Measurements from ENCODE around the gene LRP4.
"Not testable (repeated sequence)": the region's sequence is repeated elsewhere in the genome, so short reads cannot be mapped to it uniquely, and the experiment has no call there.

Gene LRP4, protein sequence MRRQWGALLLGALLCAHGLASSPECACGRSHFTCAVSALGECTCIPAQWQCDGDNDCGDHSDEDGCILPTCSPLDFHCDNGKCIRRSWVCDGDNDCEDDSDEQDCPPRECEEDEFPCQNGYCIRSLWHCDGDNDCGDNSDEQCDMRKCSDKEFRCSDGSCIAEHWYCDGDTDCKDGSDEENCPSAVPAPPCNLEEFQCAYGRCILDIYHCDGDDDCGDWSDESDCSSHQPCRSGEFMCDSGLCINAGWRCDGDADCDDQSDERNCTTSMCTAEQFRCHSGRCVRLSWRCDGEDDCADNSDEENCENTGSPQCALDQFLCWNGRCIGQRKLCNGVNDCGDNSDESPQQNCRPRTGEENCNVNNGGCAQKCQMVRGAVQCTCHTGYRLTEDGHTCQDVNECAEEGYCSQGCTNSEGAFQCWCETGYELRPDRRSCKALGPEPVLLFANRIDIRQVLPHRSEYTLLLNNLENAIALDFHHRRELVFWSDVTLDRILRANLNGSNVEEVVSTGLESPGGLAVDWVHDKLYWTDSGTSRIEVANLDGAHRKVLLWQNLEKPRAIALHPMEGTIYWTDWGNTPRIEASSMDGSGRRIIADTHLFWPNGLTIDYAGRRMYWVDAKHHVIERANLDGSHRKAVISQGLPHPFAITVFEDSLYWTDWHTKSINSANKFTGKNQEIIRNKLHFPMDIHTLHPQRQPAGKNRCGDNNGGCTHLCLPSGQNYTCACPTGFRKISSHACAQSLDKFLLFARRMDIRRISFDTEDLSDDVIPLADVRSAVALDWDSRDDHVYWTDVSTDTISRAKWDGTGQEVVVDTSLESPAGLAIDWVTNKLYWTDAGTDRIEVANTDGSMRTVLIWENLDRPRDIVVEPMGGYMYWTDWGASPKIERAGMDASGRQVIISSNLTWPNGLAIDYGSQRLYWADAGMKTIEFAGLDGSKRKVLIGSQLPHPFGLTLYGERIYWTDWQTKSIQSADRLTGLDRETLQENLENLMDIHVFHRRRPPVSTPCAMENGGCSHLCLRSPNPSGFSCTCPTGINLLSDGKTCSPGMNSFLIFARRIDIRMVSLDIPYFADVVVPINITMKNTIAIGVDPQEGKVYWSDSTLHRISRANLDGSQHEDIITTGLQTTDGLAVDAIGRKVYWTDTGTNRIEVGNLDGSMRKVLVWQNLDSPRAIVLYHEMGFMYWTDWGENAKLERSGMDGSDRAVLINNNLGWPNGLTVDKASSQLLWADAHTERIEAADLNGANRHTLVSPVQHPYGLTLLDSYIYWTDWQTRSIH (N-terminal part only)

DNA sequence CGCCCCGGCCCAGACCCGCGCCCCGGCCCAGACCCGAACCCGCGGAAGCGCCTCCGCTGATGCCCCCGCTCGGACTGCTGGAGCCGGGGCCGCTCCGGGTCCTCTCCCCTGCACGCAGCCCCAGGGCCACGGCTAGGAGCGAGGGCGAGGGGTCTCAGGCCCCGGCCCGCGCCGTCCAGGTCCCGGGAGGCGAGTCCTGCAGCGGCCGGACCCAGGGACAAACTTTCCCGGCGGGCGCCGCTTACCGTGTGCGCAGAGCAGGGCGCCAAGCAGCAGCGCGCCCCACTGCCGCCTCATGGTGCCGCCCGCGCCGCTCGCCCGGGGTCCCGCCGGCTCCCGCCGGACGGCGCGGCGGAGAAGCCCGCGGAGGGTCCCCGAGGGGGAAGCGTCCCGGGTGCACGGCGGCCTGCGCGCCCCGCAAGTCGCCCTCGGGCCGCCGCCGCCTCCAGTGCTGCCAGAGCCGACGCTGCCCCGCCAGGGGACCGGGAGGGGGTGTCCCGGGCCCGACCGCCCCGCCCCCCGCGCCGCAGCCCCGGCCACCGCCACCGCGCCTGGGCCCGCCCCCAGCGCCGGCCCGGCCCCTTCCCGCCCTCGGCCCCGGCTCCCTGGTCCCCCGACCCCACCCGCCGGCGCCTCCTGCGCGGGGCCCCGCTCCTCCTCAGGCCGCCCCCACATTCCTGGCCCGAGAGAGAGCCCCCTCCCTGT is at the start of gene LRP4:
TSS of gene LRP4 (minus strand) at position 468 of the 705 bp plus-strand sequence. CDS start at position 297, 171 bp downstream.
- DNase-seq, result peak in 9 of 14 donors; percentile 24 to 75 (median 43)

DNA sequence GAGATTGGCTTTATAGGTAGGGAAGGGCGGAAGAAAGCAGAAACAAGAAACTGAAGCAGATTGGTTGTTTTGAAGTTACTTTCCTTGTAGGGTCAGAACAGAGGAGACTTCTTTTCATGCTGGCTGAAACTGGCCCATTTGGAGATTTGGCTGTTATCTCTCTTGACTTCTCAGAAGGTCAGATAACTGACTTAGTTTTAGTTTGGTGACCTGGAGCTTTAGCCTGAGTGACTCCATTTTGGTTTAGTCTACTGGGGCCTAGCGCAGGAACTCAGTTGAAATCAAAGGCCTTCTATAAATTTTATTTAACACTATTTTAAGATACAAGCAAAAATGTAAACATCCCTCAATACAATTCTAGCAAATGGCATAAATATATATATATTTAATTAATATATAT is 49.6 kb upstream of the LRP4 start:
- DNase-seq, result no peak

DNA sequence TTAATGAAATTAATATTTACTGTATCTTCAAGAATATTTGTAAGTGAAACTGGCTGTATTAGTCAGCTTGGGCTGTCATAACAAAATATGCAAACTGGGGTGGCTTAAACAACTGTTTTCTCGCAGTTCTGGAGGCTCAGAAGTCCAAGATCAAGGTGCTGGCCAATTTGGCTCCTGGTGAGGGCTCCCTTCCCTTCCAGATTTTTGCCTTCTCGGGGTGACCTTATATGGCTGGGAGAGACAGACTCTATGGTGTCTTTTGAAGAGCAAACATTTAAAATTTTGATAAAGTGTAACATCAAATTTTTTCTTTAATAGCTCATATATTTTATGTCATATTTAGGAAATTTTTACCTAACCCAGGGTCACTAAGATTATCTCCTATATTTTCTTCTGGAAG is 48.4 kb upstream of the LRP4 start:
- no peak for DNase-seq

DNA sequence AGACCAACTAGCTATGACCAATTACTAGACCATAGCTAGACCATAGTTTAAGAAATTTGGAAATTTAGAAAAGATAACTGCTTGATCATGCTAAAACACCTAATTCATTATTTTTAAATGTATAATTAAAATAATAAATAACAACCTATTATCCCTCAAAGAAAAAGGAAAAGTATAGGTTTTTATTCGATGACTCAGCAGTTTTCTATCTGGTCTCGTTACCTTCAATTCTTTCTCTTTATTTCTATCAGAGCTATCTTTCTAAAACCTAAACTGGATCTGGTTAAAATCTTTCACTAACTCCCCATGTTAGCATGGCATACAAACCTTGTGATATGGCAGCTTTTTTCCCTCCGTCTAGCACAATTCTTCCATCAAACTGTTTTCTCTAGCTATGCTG is 45.5 kb upstream of the LRP4 start:
- no peak for DNase-seq

DNA sequence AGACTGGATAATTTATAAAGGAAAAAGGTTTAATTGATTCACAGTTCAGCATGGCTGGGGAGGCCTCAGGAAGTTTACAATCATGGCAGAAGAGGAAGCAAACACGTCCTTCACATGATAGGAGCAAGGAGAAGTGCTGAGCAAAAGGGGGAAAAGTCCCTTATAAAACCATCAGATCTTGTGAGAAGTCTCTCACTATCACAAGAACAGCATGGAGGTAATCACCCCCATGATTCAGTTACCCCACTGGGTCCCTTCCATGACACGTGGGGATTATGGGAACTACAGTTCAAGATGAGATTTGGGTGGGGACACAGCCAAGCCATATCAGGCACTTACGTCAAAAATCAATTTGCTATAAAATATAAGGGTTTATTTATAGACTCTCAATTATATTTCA is 43.5 kb upstream of the LRP4 start:
- DNase-seq, result not testable (repeated sequence)

DNA sequence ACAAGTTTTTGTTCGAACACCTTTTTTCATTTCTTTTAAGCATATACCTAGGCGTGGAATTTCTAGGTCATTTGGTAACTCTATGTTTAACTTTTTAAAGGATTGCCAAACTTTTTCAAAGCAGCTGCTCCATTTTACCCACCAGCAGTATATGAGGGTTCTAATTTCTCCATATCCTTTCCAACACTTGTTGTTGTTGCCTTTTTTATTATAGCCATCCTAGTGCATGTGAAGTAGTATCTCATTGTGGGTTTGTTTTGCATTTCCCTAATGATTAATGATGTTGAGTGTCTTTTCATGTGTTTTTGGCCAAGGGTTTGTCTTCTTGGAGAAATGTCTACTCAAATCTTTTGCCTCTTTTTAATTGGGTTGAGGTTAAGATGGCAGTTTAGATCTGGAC is 42.7 kb upstream of the LRP4 start:
- DNase-seq, result no peak

DNA sequence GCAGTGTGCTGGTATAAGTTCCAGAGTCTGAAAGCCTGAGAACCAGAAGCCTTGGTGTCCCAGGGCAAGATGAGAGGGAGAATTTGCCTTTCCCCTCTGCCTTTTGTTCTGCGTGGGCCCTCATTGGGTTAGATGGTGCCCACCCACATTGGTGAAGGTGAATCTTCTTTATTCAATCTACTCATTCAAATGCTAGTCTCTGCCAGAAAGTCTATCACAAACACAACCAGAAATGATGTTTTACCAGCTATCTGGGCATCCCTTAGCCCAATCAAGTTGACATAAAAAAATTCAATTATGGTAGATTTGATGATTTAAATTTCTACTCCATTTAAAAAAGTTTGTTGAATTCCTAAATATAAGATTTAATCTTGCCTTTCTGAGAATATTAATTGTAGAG is 40.4 kb upstream of the LRP4 start:
- no peak for DNase-seq

DNA sequence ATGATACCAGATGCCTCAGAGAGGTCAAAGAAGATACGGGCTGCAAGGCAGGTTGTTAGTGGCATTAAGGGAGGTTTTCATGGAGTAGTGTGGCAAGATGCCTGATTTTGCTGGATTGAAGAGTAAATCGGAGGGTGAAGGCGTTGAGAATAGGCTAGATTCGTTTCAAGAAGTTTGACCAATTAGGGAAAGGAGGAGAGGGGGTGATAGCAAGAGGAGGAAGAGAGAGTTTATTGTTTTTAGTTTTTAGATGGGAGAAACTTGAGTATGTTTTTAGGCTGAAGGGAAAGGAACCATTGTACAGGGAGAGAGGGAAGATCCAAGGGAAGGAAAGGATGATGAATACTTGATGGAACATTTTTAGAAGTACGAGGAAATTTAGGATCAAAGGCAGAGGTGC is 34.7 kb upstream of the LRP4 start:
- no peak for DNase-seq

DNA sequence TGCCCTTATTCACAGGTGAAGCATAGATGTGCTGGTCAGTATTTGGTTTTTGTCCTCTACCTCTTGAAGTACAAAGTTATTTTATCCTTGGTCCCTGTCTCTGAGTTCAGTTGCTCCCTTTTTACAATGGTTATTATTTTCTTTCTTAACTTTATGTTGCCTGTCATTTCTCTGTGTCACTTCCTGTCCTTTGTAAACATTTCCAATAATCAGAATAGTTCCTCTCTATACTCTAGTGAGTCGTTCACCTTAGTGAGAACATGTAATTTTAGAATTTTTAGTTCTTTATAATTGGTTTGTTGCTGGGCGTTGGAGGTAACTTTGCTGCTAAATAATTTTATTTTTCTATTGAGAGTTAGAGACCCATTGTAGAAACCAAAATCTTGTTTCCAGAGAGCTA is 34.2 kb upstream of the LRP4 start:
- DNase-seq, result no peak

DNA sequence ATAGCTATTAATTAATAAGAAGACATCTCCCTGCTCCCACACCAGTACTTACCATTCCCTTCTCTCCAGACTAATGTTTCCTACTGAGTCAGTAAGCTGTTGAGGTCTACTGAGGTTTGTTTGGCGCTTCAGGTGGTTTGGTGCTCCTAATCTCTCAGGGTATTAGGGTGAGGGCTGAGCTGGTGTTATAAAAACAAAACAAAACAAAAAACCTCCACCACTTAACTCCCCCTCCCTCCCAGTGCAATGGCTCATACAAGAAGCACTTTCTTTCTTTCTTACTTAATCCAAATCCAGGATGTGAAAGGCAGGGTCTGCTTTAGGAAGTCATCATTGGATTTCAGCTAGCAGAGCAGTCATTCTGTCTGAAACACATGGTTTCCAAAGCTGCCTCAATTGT is 33.5 kb upstream of the LRP4 start:
- DNase-seq, result no peak

DNA sequence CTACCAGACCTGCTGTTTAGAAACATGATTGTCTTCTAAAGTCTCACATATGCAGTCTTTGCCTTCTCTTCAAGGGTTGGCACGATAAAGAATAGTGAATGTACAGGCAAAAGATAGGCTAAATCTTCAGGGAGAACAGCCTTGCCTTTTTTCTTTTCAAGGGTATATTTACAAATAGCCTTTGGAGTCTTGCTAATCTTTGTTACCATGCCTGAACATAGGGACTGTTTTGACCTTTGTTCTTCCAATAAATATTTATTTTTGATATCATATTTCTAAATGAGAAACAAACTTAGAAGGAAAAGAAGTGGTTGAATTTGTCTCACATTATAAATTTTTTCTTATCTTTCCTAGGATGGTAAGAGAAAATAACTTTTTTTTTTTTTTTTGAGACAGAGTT is 30.9 kb upstream of the LRP4 start:
- DNase-seq, result no peak

DNA sequence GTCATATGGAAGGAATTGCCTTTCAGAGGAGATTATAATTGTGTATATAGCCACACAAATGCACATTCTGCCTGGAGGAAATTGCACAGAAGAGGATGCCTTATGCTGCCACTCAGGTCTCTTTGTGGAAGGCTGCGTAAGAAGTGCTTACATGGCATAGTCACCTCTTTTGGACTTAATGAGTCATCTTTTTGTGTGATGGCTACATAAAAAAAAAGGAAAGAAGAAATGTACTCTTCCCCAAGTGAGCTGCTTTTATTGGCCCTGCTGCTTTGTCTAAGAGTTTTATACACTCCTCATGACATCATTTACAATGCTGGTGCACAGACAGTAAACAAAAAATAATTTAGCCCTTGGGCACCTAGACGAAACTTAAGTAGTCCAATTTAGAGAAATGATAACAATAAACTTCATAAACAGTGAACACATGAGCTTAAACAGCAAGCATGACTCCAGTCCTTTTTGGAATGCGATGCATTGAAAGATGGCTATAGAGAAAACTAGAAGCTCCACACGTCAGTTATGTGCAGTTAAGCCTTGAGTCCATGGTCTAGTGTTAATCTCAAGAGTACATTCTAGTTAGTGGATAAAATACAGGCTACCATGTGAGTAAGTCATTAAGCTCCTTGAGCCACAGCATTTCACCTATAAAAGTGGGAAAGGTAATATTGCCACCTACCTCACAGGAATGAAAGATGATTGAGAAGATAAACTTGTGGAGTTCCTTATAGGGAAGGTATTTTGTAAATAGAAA is 30.2 kb upstream of the LRP4 start:
- DNase-seq, result no peak

DNA sequence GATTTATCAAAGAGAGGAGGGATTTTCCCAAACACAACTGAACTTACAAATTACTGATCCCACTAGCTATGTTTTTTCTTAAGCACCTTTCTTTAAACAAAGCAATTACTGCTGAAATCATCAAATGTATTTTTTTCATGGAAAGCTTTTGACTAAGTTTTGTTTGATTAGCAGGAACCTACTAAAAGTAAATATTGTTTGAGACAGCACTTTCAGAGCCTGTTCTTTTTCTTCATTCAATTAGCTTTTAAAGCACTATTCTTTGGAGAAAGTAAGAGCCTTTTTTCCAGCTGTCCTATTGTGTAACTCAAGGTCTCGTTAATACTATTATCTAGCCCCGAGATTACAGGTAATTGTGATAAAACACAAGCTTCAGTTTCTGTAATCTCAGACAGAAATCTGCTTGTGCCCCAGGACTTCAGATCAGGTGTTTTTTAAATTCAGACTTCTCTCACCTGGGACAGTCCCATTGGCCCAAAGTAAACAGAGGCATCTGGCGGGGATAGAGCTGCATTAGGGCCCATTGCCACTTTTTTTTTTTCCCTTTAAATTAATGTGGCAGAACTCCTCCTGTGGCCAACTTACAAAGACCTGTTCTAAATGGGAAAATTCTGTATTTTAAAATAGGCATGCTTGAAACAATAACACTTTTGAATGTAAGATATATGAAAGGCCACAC is 29.2 kb upstream of the LRP4 start:
- no peak for DNase-seq

DNA sequence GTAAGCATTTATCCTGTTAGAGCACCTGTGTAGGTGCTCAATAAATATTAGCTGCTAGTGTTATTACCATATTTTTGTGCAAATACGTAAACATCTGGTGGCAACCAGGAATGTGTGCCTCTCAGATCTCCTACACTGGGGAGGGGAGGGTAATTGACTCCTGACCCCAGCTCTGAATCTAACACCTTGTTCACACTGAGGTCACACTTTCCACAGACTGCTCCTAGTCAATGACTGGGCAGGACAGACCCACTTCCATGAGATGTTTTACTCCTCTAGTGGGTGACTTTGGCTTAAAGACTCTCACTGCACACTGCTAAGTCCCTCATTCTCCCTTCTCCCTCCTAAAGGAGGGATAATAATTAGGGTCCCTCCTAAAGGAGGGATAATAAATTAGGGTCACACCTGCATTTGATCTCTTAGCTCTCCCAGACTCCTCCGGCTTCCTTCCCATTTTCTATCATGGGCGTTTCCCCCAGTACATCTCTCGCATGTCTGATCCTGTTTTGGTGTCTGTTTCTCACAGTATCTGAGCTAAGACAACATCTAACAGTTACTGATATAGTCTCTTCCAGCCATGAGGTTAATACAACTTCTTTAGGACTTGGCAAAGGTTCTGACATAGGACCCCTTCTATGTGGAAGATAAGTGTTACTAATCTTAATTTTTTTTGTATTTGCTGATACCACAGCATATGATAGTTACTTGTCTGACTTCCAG is 26.2 kb upstream of the LRP4 start:
- DNase-seq, result no peak

DNA sequence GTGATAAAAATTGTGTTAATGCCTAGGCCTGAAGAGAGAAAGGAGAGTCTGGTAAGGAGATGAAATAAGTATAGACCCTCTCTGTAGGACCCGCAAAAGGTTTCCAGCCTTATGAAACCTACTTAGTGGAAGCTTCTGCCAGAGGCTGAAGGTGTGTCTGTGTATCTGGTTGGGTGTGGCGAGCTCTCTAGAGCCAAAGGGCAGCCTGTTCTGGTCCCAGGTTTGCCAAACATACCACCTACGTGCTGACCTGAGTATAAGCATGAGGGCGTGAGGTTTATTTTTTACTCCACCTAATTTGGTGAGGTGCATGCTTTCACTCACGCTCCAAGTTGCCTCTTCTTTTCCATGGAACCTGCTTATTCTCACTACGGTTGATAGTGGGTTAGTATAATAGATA is 23.8 kb upstream of the LRP4 start:
- no peak for DNase-seq

DNA sequence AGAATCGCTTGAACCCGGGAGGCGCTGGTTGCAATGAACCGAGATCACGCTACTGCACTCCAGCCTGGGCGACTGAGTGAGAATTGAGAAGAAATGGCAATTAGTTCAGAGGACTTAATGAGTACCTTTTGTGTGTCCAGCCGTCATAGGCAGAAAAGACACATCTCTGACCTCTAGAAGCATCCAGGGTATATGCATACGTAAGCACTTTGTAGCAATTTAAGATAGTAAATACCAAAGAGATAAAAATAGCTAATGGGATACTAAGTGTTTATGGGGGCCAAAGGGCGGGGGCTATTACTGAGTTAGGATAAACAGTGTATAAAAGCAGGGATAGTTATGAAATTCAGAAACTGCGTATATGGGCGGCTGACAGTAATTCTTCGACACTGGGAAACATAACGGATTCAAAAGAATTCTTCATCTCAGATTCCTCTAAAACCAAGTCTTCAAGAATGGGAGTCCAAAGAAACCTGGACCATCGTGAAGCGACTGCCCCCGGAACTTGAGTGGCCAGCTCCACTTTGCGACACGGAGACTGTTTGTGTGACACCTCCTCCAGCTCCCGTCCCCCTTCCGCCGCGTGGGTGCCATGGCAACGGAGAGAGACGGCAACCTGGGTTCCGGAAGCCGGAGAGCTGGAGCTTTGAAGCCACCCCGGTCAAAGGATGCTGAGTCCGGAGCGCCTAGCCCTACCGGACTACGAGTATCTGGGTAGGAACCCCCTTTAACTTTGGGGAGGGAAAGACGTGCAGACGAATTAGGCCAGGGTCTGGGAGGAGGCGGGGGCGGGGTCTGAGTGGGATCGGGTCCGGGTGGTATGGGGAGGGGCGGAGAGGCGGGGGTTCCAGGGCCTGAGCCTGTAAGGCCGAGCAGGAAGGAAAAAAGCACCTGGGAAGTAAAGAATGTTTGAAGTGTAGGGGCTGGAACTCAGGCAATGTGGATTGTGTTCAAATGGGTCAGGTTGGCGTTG is 18.1 kb upstream of the LRP4 start, which contains the start of gene CSTPP1:
TSS of gene CSTPP1 (plus strand) at position 624 of the 973 bp plus-strand sequence. CDS start at position 669, 45 bp downstream.
- peak in 13 of 14 donors; percentile 37 to 85 (median 77) for DNase-seq

DNA sequence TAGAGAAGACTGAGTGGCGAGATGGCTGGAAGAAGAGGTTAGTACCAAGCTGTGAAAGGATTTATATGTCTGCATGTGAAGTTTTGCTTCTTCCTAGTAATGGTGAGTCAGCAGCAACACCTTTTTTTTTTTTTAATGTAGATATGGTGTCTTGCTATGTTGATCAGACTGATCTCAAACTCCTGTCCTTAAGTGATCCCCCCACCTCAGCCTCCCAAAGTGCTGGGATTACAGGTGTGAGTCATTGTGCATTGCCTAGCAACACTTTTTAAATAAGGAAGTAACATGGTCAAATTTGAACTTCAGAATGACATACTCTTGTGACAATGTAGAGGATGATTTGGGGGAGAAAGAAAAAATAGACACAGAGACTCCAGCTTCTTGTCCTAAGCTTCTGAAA is 11.7 kb upstream of the LRP4 start:
- DNase-seq, result no peak

DNA sequence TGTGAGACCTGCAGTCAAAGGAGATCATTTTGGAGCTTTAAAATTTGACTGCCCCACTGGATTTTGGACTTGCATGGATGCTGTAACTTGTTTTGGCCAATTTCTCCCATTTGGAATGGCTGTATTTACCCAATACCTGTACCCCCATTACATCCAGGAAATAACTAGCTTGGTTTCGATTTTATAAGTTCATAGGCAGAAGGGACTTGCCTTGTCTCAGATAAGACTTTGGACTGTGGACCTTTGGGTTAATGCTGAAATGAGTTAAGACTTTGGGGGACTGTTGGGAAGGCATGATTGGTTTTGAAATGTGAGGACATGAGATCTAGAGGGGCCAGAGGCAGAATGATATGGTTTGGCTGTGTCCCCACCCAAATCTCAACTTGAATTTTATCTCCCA is 10.4 kb upstream of the LRP4 start:
- DNase-seq, result not testable (repeated sequence)

DNA sequence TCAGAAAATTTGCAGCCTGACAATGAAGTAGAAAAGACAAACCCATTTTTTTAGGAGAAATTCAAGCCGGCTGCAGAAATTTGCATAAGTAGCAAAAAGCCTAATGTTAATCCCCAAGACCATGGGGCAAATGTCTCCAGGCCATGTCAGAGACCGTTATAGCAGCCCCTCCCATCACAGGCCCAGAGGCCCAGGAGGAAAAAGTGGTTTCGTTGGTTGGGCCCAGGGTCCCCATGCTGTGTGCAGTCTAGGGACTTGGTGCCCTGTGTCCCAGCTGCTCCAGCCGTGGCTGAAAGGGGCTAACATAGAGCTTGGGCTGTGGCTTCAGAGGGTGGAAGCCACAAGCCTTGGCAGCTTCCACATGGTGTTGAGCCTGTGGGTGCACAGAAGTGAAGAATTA is 9.6 kb upstream of the LRP4 start:
- DNase-seq, result not testable (repeated sequence)
